ENCODE measurements around the gene LRP2BP. TPM values are rescaled to one million over a fixed set of nuclear protein-coding genes. Genes with fewer than 3 reads are reported as not detected.

Gene LRP2BP
- total RNA-seq, 1 experiment from 2014 or later = 0.33 TPM

GRCh38 chr4:185404031-185404430 is 8.3 kb upstream of the LRP2BP start:
- no peak overlapping the region for H3K27ac Mint-ChIP-seq
- no peaks in the 10 kb centered on the region for H3K9me3 Mint-ChIP-seq
- no peaks in the 10 kb centered on the region for H3K27me3 Mint-ChIP-seq (ENCODE audit: low read depth)
- ATAC-seq (no peak), DNase-seq (ENCODE audit: low spot score) (no peak)
- CTCF ChIA-PET = interaction anchor here (0.6 to 1.5 kb wide), 3 partner anchors 194 to 566 kb away, joined by 3 to 5 read pairs (median 4); no protein-coding TSS in a partner anchor
- no peaks in the 10 kb centered on the region for H3K4me1 Mint-ChIP-seq
- TF ChIP-seq PRRX2 (CRISPR knock-in tag; IDR thresholded peaks at IDR 0.05) (no peak), JUN (CRISPR knock-in tag; IDR thresholded peaks at IDR 0.05) (no peak), ZNF317 (CRISPR knock-in tag; IDR thresholded peaks at IDR 0.05; ENCODE audit: borderline replicate concordance, low read depth) (no peak), SOX15 (CRISPR knock-in tag; IDR thresholded peaks at IDR 0.05) (no peak)
- H3K36me3 Mint-ChIP-seq = peaks cover 52% of the 10 kb centered on the region
- no peak overlapping the region for H3K4me3 Mint-ChIP-seq
- POLR2A ChIA-PET = no interaction called here

- Mint-ChIP-seq H3K27me3 (ENCODE audit: low read depth) (no peaks in the 10 kb centered on the region), H3K9me3 (no peaks in the 10 kb centered on the region), H3K4me3 (no peak overlapping the region), H3K27ac (no peak overlapping the region), H3K36me3 (peaks cover 51% of the 10 kb centered on the region), H3K4me1 (peaks cover 20% of the 10 kb centered on the region)
- no peak for ATAC-seq
- DNase-seq (ENCODE audit: low spot score) = no peak
- TF ChIP-seq ZBTB43 (CRISPR knock-in tag; IDR thresholded peaks at IDR 0.05) = no peak
- no peak for TF ChIP-seq CBFB (CRISPR knock-in tag; IDR thresholded peaks at IDR 0.05; ENCODE audit: low read depth)
- no peak for TF ChIP-seq ATF2 (CRISPR knock-in tag; IDR thresholded peaks at IDR 0.05; ENCODE audit: borderline replicate concordance, low read depth)
- TF ChIP-seq HMGXB4 (CRISPR knock-in tag; IDR thresholded peaks at IDR 0.05) = no peak
- no peak for TF ChIP-seq ZNF263 (CRISPR knock-in tag; IDR thresholded peaks at IDR 0.05; ENCODE audit: low read depth)
- no peak for TF ChIP-seq E2F4 (CRISPR knock-in tag; IDR thresholded peaks at IDR 0.05; ENCODE audit: borderline replicate concordance, low read depth)
- no peak for TF ChIP-seq MYBL2 (CRISPR knock-in tag; IDR thresholded peaks at IDR 0.05)
- POLR2A ChIA-PET = no interaction called here
- CTCF ChIA-PET = no interaction called here
Measured at GRCh38 chr4:185399466-185399865, 3.7 kb upstream of the LRP2BP start.

GRCh38 chr4:185398618-185399017 is 2.9 kb upstream of the LRP2BP start:
- Mint-ChIP-seq H3K9me3 (no peaks in the 10 kb centered on the region), H3K4me3 (no peak overlapping the region), H3K27ac (no peak overlapping the region), H3K27me3 (ENCODE audit: low read depth) (no peaks in the 10 kb centered on the region), H3K36me3 (peaks cover 49% of the 10 kb centered on the region), H3K4me1 (peaks cover 22% of the 10 kb centered on the region)
- DNase-seq (ENCODE audit: low spot score) (no peak), ATAC-seq (no peak)
- ChIA-PET CTCF (no interaction called here), POLR2A (no interaction called here)
- no peak for TF ChIP-seq ERG (CRISPR knock-in tag; IDR thresholded peaks at IDR 0.05)
- no peak for TF ChIP-seq ZNF512 (CRISPR knock-in tag; IDR thresholded peaks at IDR 0.05; ENCODE audit: borderline replicate concordance)
- TF ChIP-seq ETV6 (CRISPR knock-in tag; IDR thresholded peaks at IDR 0.05) = no peak
- TF ChIP-seq PRDM15 (CRISPR knock-in tag; IDR thresholded peaks at IDR 0.05) = no peak
- no peak for TF ChIP-seq JAZF1 (CRISPR knock-in tag; IDR thresholded peaks at IDR 0.05)
- no peak for TF ChIP-seq ESRRA (CRISPR knock-in tag; IDR thresholded peaks at IDR 0.05; ENCODE audit: borderline replicate concordance)
- no peak for TF ChIP-seq CREM (CRISPR knock-in tag; IDR thresholded peaks at IDR 0.05)
- TF ChIP-seq EMX1 (CRISPR knock-in tag; IDR thresholded peaks at IDR 0.05) = no peak
- TF ChIP-seq SMAD4 (CRISPR knock-in tag; IDR thresholded peaks at IDR 0.05) = no peak
- no peak for TF ChIP-seq ATF1 (CRISPR knock-in tag; IDR thresholded peaks at IDR 0.05)
- TF ChIP-seq SP1 (CRISPR knock-in tag; conservative IDR thresholded peaks at IDR 0.05) = no peak

Data from WTC11 (cell line).